NCI-H82 (cell line): Measurements from ENCODE around the gene INSIG1.

ENCODE experiments used
- DNase-seq: peaks from one replicate; lab custom pipeline; 2025; lab: John Stamatoyannopoulos, UW

Gene INSIG1

GRCh38 chr7:155303039-155303593 is 5.4 kb downstream of the INSIG1 start:
- DNase-seq = no peak

- DNase-seq = no peak
Observed at GRCh38 chr7:155303897-155304296, 6.2 kb downstream of the INSIG1 start.

- DNase-seq = no peak
Observed at GRCh38 chr7:155305231-155305904, 7.7 kb downstream of the INSIG1 start.

GRCh38 chr7:155306673-155307470 is 9.2 kb downstream of the INSIG1 start:
- no peak for DNase-seq

- no peak for DNase-seq
Observed at GRCh38 chr7:155308330-155309020, 10.8 kb downstream of the INSIG1 start.

GRCh38 chr7:155309021-155309338 is 11.3 kb downstream of the INSIG1 start:
- no peak for DNase-seq

GRCh38 chr7:155310425-155311114 is 12.9 kb downstream of the INSIG1 start:
- DNase-seq = no peak

- DNase-seq = no peak
Observed at GRCh38 chr7:155311826-155312537, 14.3 kb downstream of the INSIG1 start.

GRCh38 chr7:155312633-155313032 is 15.0 kb downstream of the INSIG1 start:
- DNase-seq = no peak

- no peak for DNase-seq
Observed at GRCh38 chr7:155313096-155313495, 15.4 kb downstream of the INSIG1 start.

GRCh38 chr7:155315977-155316376 is 18.3 kb downstream of the INSIG1 start:
- no peak for DNase-seq

GRCh38 chr7:155316427-155317113 is 18.9 kb downstream of the INSIG1 start:
- DNase-seq = no peak

GRCh38 chr7:155317114-155317434 is 19.4 kb downstream of the INSIG1 start:
- no peak for DNase-seq

- no peak for DNase-seq
Observed at GRCh38 chr7:155318245-155318644, 20.6 kb downstream of the INSIG1 start.

GRCh38 chr7:155322530-155322929 is 24.9 kb downstream of the INSIG1 start:
- DNase-seq = no peak

- DNase-seq = no peak
Observed at GRCh38 chr7:155323001-155323638, 25.4 kb downstream of the INSIG1 start.

- no peak for DNase-seq
Observed at GRCh38 chr7:155324012-155324917, 26.6 kb downstream of the INSIG1 start.

- no peak for DNase-seq
Observed at GRCh38 chr7:155324918-155325235, 27.2 kb downstream of the INSIG1 start.

- no peak for DNase-seq
Observed at GRCh38 chr7:155326385-155326784, 28.7 kb downstream of the INSIG1 start.
